ENCODE data around the gene NHLH1.

DNA sequence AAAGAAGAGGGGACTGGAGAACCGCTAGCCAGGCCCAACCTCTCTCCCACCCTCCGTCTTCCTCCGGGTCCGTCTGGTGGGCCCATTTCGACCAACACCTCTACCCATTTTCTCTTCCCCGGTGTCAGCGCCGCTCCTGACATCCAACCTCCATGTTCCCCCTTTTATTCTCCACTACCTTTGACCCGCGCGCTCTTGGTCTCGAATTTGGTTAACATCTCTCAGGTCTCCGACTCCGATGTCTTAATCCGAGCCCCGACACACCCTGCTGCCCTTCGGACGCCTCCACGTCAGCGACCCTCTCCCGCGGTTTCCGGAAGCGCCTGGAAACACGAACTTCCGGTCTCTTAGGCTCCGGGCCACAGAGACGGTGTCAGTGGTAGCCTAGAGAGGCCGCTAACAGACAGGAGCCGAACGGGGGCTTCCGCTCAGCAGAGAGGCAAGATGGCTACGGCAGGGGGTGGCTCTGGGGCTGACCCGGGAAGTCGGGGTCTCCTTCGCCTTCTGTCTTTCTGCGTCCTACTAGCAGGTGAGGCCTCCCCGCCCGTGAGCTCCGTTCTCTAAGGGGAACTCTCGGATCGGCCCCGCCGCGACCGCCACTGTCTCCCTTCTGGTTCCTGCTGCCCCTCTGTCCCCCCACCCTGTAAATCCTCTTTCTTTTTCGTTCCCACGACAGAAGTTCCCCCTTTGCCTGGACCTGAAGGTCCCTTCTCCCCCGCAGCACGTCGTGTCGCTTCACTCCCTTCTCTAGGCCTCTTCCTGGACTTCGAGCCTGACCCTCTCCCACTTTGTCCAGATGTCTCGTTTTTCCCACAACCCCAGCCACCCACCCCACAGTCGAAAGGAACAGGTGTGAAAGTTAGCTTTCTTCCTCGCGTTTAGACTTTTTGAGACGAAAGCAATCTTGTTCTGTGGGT lies 23.7 kb upstream of the NHLH1 start, which contains the start of the genes COPA and NCSTN:
- TF ChIP-seq, protein P1, sequence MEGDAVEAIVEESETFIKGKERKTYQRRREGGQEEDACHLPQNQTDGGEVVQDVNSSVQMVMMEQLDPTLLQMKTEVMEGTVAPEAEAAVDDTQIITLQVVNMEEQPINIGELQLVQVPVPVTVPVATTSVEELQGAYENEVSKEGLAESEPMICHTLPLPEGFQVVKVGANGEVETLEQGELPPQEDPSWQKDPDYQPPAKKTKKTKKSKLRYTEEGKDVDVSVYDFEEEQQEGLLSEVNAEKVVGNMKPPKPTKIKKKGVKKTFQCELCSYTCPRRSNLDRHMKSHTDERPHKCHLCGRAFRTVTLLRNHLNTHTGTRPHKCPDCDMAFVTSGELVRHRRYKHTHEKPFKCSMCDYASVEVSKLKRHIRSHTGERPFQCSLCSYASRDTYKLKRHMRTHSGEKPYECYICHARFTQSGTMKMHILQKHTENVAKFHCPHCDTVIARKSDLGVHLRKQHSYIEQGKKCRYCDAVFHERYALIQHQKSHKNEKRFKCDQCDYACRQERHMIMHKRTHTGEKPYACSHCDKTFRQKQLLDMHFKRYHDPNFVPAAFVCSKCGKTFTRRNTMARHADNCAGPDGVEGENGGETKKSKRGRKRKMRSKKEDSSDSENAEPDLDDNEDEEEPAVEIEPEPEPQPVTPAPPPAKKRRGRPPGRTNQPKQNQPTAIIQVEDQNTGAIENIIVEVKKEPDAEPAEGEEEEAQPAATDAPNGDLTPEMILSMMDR (conservative IDR thresholded peaks at IDR 0.05; ENCODE audit: low read depth, low read length): no peak
- no peak for TF ChIP-seq EZH2 (IDR thresholded peaks at IDR 0.05; ENCODE audit: borderline replicate concordance, low read depth, low read length, poor library complexity, severe bottlenecking)
